ENCODE results near the gene SLC25A47.

Gene SLC25A47

GRCh38 chr14:100323121-100323941 is at the start of gene SLC25A47:
SLC25A47 (plus strand) TSS chr14:100323339; CDS start chr14:100323415, 76 bp downstream.
- Histone ChIP-seq H3F3A (ENCODE audit: insufficient read depth, low read length) (no peaks in the 10 kb centered on the region), H3K4me2 (ENCODE audit: low read length) (no peak within 1 kb of the TSS), H3K27ac (ENCODE audit: low read depth, low read length, poor library complexity, severe bottlenecking) (no peak within 1 kb of the TSS), H3K4me3 (ENCODE audit: low read depth, low read length, poor library complexity, severe bottlenecking) (no peak within 1 kb of the TSS), H4K20me1 (ENCODE audit: insufficient read depth, low read length) (no peaks in the 10 kb centered on the region), H3K27me3 (ENCODE audit: insufficient read depth, low read length) (peaks cover 14% of the 10 kb centered on the region; the same call in 1 of the 2 replicates), H3K9ac (ENCODE audit: low read length) (no peak within 1 kb of the TSS), H3K36me3 (ENCODE audit: insufficient read depth, low read length) (no peaks in the 10 kb centered on the region), H3K79me2 (ENCODE audit: insufficient read depth, low read length) (no peaks in the 10 kb centered on the region), H2AFZ (ENCODE audit: low read length) (no peak within 1 kb of the TSS), H3K9me3 (ENCODE audit: low read length) (no peaks in the 10 kb centered on the region), H3K4me1 (ENCODE audit: insufficient read depth, low read length, severe bottlenecking) (no peaks in the 10 kb centered on the region), H3K9me2 (ENCODE audit: low read depth, low read length) (no peaks in the 10 kb centered on the region)
- TF ChIP-seq CTCF (IDR thresholded peaks at IDR 0.05; ENCODE audit: low read length) (no peak), EZH2 (IDR thresholded peaks at IDR 0.05; ENCODE audit: borderline replicate concordance, low read length) (no peak)

GRCh38 chr14:100274250-100274649 is 48.9 kb upstream of the SLC25A47 start:
- H3K36me3 ChIP-seq (ENCODE audit: insufficient read depth, low read length), result peaks cover 67% of the 10 kb centered on the region; the same call in 1 of the 2 replicates
- no peak overlapping the region for H3K27ac ChIP-seq (ENCODE audit: low read depth, low read length, poor library complexity, severe bottlenecking)

GRCh38 chr14:100275214-100275613 is 47.9 kb upstream of the SLC25A47 start:
- H3K4me2 ChIP-seq (ENCODE audit: low read length), result no peak overlapping the region

More at GRCh38 chr14:100274250-100274649, 48.9 kb upstream of the SLC25A47 start:
- TF ChIP-seq EZH2 (IDR thresholded peaks at IDR 0.05; ENCODE audit: borderline replicate concordance, low read length) (no peak), CTCF (IDR thresholded peaks at IDR 0.05; ENCODE audit: low read length) (no peak)
- Histone ChIP-seq H3K27me3 (ENCODE audit: insufficient read depth, low read length) (no peaks in the 10 kb centered on the region), H2AFZ (ENCODE audit: low read length) (no peak overlapping the region), H3F3A (ENCODE audit: insufficient read depth, low read length) (no peaks in the 10 kb centered on the region), H3K9me2 (ENCODE audit: low read depth, low read length) (no peaks in the 10 kb centered on the region), H3K4me1 (ENCODE audit: insufficient read depth, low read length, severe bottlenecking) (no peaks in the 10 kb centered on the region), H4K20me1 (ENCODE audit: insufficient read depth, low read length) (0 out of 2 replicates have a peak, but pooled peaks cover 3% of the 10 kb centered on the region), H3K4me3 (ENCODE audit: low read depth, low read length, poor library complexity, severe bottlenecking) (no peak overlapping the region), H3K4me2 (ENCODE audit: low read length) (no peak overlapping the region), H3K79me2 (ENCODE audit: insufficient read depth, low read length) (peaks cover 53% of the 10 kb centered on the region), H3K9ac (ENCODE audit: low read length) (no peak overlapping the region), H3K9me3 (ENCODE audit: low read length) (no peaks in the 10 kb centered on the region)

More at GRCh38 chr14:100275214-100275613, 47.9 kb upstream of the SLC25A47 start:
- peaks cover 47% of the 10 kb centered on the region for H3K79me2 ChIP-seq (ENCODE audit: insufficient read depth, low read length)
- no peaks in the 10 kb centered on the region for H3F3A ChIP-seq (ENCODE audit: insufficient read depth, low read length)
- no peak overlapping the region for H2AFZ ChIP-seq (ENCODE audit: low read length)
- no peaks in the 10 kb centered on the region for H3K9me2 ChIP-seq (ENCODE audit: low read depth, low read length)
- no peak overlapping the region for H3K9ac ChIP-seq (ENCODE audit: low read length)
- H3K4me3 ChIP-seq (ENCODE audit: low read depth, low read length, poor library complexity, severe bottlenecking), result no peak overlapping the region
- no peaks in the 10 kb centered on the region for H3K9me3 ChIP-seq (ENCODE audit: low read length)
- H3K36me3 ChIP-seq (ENCODE audit: insufficient read depth, low read length), result peaks cover 70% of the 10 kb centered on the region; the same call in 1 of the 2 replicates
- TF ChIP-seq EZH2 (IDR thresholded peaks at IDR 0.05; ENCODE audit: borderline replicate concordance, low read length), result no peak
- no peak for TF ChIP-seq CTCF (IDR thresholded peaks at IDR 0.05; ENCODE audit: low read length)
- H3K27ac ChIP-seq (ENCODE audit: low read depth, low read length, poor library complexity, severe bottlenecking), result no peak overlapping the region
- no peaks in the 10 kb centered on the region for H3K27me3 ChIP-seq (ENCODE audit: insufficient read depth, low read length)
- no peaks in the 10 kb centered on the region for H3K4me1 ChIP-seq (ENCODE audit: insufficient read depth, low read length, severe bottlenecking)
- no peaks in the 10 kb centered on the region for H4K20me1 ChIP-seq (ENCODE audit: insufficient read depth, low read length)
